Muscle of back (tissue), 11 donors: ENCODE measurements around the gene NDNF. TPM values are rescaled to one million over a fixed set of nuclear protein-coding genes. Genes with fewer than 3 reads are reported as not detected.

Source experiments
- DNase-seq, 3 donors: peaks; one replicate each; pipeline versions ENCODE4 v3.0.0 to v3.0.0-alpha.2; 2013
- polyA plus RNA-seq, 10 donors: library from polyadenylated mRNA; unstranded; fragments of 120-200 nt; gene quantifications; one replicate each; pipeline ENCODE4 v1.2.1, GENCODE V29; 2013; ENCODE audit not compliant: insufficient read length in 10 of 10

Gene NDNF
- polyA plus RNA-seq, 10 donors = 3.8 to 25.5 (median 5.9) TPM

GRCh38 chr4:121071640-121072223 is 603 bp downstream of the NDNF start:
- DNase-seq = peak in 2 of 3 donors; percentile 34 to 80

DNA sequence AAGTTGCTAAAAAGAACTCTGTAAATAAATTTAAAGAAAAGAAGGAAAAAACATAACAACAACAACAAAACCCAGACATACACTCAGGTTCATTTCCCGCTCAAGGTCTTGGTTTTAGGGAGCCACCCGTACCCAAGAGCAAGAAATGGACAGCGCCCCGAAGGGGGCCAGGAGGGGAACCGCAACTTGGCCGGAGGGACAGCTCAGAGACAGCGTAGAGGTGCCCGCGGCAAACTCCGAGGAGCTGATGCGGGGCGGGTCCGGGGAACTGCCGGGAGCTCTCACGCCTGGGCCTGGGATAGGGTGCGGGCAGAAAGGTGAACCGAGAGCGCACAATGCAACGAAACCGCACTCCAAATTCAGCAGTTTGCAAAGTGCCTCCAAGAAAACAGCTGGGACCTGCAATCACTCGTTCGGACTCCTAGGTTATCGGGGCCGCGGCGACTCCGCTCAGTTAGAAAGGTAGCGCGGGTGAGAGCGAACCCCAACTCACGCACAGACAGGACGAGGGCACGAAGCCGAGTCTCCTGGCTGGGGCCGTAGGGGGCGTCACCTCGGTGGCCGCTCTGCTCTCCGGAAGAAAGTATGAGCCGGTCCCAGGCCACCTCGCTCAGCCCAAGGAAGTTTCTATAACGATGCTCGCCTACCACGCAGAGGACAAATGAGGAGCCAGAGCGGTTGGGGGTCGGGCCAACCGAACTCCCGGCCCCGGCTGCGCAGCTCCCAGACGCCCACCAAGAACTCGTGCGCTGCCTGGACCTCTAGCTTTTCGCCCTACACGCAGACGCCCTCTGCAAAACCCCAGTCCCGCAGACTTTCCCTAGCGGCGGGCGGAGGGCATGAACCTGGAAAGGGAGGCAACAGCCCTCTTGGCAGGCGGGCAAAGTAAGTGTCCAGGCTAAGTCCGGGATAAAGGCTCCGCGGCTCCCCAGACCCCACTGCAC is 1.4 kb downstream of the NDNF start:
- DNase-seq = peak in 2 of 3 donors; percentile 45 to 83

DNA sequence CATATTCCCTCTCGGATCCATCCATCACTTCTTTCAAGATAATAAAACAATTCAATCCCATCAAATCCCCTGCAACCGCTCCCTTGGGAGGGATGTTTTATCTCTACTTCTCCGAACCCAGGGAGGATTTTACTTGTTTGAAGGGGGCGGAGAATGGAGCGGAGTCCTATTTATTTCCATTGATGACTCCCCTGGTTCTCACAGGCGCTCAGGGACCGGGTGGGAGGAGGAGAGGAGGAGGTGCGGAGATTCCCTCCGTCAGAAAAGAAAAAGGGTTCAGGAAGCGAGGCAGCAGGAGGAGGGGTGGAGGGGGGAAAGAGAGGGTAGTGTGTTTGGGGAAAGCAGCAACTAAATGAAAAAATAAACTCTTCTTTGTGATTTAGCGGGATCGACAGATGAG is 2.1 kb downstream of the NDNF start:
- DNase-seq = no peak

DNA sequence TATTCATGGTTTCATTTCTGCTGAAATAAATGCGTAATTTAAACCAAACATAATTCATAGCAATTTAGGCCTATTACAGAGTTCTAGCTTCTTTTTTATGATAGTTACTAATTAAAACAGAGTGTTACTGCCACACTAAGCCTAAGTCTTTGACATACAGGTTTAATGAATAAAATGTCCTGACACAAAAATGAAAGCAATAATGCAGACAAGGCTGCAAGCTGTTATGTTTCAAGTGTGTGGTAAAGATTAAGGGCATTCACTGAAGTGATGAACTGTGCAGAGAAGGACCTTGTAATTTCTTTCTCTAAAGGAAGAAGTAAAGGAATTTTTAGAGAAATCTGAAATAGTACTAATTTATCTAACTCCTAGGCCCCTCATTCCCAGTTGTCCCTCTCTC is 2.9 kb downstream of the NDNF start:
- no peak for DNase-seq

GRCh38 chr4:121064482-121064881 is 7.9 kb downstream of the NDNF start:
- no peak for DNase-seq

GRCh38 chr4:121062521-121062920 is 9.8 kb downstream of the NDNF start:
- peak in 1 of 3 donors; percentile 38 for DNase-seq

DNA sequence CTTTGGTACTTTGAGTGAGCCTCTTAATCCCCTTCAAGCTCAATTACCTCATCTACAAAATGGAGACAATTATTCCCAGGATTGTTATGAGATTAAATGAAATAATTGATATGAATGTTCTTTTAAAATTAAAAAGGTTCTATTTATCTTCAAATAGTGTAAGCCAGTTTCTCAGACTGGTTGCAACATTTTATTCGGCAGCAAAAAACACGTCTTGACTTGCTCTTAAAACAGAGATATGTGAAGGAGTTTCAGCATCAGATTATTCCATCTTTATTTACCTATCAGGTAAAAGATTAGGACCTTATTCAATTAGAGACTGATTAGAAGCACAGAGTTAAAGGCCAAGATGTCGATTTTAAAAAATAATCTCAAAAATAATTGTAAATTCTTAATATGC is 10.5 kb downstream of the NDNF start:
- no peak for DNase-seq

DNA sequence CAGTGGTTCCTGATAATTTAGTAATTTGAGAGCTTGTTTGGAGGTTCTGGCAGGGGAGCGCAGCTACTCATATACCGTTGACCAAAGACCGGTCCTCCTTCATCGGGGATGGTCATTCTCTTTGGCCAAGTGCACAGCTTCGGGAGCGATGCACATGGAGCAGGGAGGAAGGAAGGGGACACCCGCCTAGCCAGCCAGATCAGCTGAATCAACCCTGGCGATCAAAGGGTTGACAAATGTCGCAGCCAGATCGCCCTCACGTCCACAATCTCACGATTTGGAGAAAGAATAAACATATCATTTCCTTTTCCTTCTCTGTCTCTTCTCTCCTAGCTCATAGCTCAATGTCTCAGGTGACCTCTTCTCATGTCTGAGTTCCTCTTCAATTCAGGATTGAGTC is 11.1 kb downstream of the NDNF start:
- no peak for DNase-seq

DNA sequence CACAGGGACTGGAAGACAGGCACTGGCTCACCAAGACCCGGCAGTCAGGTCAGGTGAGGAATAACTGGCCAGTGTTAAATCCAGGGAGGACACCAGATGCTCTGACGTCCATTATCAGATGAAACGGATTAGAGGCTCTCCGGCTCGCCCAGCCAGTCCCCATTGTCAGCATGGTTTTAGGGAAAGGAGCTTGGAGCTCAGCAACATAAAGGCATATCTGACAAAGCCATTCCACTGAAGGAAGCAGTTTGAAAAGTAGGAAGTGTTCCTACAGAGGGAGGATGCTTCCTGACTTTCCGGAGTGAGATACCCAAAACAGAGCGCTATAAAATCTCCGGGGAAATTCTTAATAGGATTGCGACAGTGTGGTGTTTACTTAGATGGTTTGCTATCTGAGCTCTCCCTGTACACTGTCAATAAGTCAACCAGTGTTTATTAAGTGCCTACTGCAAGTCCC is 14.8 kb downstream of the NDNF start:
- DNase-seq = peak in 1 of 3 donors; percentile 10

DNA sequence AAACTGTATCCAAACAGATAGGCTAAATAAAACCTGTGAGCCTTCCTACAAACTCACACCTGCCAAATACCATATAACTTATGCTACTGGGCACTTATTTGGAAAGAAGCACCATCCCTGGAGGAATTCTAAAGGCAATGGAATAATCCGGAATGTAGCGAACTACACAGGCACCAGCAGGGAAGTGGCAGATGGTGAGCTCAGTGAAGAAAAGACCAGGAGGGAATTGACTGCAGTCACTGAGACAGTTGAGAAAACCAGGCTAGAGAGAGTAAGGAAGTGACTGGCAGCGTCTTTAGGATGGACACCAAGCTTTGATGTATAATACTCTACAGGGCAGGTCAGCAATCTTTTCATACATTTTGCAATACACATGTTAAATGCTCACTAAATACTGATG is 16.3 kb downstream of the NDNF start:
- DNase-seq = no peak

DNA sequence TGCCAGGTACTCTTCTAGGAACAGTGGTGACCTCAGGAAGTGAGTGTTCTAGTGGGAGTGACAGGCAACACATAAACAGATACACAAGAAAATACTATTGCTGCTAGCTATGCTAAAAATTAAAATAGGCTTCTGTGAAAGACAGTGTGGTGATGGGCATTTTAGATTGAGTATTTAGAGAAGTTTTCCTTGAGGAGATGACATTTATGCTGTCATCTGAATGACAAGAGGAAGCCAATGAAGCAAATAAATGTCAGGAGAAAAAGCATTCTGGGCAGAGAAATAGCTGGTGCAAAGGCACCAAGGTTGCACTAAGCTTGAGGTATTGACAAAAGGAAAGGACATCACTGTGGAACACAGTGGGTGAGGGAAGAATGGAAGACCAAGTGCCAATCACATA is 18.0 kb downstream of the NDNF start:
- no peak for DNase-seq

DNA sequence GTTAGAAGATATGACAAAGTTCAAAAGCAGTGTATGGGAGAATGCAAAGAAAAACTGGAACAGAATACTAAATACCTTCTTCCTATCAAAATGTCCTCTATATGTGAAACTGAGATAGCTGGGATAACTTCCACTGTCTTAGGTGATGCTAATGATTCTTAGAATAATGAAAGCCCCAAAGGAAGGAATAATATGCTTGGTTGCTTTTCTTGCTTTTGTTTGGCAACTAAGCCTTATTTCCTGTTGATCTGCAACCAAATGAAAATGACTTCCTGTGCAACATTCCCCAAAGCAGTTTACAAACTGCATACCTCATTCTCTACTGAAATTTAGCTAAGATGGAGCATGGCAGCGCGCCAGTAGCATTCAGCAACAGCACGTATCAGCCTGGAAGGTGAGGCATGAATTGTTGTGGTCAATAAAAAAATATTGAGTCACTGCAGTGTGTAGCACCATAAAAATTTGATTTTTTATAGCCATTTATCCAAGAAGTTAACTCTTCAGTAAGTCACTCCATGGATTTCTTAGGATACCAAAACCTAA is 18.7 kb downstream of the NDNF start:
- peak in 1 of 3 donors; percentile 20 for DNase-seq

- peak in 2 of 3 donors; percentile 21 to 49 for DNase-seq
Measured at GRCh38 chr4:121050300-121050699, 22.0 kb downstream of the NDNF start.

- no peak for DNase-seq
Measured at GRCh38 chr4:121049072-121049599, 23.2 kb downstream of the NDNF start.

DNA sequence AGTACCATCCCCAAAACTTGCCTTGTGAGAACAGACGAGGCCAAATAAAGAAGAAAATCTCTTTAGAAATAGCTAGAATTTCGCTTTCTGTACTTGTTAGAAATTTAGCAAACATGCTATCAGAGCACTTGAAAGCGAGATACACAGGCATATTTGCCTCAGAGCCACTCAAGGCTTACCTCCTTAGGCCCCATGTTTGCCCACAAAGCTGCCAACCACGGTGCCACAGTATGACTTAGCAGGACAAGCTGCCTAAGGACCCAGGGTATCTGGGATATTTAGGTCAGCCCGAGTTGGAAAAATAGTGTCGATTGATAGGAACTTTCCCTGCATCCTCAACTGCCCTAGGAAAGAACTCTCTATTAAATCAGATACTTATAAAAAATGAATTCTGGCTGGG is 24.2 kb downstream of the NDNF start:
- DNase-seq = no peak

DNA sequence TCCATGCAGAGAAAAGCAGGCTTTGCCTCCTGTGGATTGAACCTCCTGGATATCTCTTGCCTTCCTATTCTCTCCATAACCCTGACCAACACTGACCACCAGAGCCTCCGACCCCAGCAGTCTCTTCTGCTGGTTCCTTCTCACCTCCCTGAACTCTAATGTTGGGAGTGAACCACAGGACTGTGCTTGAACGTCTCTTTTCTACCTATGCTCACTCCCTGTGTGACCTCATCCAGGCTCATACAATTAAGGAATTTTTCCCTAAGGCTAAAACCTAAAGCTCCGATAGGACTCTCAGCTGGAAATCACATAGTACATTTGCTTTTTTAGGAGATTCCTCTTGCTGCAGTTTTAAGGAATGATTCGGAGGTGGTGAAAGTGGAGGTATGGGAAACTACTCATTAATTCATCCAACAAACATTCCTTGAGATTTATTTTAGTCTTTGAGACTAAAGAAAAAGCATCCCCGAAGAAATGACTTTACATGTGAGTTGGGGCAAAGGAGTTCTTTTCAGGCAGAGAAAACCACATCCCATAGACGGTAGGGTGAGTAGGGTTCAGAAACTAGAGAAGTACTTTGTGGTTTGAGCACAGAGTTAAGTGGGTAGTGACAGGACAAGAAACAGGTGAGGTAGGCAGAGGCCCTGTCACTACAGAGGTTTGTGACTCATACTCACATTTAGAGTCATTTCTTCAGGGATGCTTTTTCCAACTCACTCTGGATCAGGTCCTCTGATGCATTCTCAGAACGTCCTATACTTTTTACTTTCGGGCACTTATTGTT is 30.8 kb downstream of the NDNF start:
- no peak for DNase-seq

- DNase-seq = peak in 2 of 3 donors; percentile 10 to 43
Measured at GRCh38 chr4:121034017-121034416, 38.3 kb downstream of the NDNF start.

DNA sequence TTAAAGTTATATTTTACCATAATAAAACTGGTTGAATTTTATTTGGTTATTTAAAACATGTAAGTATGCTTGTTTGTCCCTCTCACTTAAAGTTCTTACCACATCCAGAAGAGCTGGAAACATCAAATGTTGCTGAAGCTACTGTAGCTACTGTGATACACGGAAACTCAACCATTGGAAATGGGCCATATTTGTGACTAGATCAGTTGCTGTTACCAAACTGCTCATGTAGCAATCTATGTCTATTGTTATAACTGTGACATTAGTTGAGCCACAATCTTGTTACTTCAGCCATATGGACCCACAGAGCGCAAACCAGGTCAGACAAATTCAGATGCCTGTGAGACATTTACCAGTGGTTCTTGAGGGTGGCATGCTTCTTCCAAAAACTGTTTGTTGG is 41.6 kb downstream of the NDNF start:
- no peak for DNase-seq

DNA sequence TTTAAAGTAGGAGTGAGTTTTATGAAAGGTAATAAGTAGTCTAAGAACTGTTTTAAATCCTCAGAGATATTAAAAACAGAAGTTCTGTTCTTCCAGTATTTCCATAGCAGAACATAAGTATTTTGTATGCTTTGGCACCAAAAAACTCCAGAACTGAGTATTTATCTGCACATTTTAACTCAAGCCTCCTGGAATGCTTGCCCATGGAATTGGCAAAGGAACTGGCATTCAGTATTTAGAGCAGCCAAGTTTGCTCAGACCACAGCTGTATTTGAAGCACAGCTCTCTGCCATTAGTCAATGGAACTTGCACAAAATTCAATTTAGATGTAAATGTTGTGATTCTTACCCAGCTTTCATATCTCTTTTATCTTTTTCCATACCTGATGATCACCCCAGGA is 42.2 kb downstream of the NDNF start:
- peak in 2 of 3 donors; percentile 20 to 42 for DNase-seq

- no peak for DNase-seq
Measured at GRCh38 chr4:121026034-121026433, 46.3 kb downstream of the NDNF start.

DNA sequence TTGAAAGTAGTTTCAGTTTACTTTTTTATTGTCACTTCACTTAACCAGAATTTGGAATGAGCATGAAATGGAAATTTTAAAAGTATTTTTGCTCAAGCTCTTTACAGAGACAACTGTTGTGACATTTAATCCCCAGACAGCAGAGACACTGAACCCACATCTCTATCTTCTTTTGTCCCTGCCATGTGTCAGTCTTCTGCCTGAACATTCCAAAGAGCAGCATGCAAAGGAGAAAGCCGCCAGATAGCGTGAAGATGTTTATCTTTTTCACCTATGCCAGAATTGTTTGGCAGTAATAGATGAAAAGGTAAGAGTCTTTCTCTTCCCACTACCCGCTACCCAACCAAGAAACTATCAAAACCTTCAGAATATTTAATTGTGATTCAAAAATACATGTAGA is 46.8 kb downstream of the NDNF start:
- DNase-seq = no peak

GRCh38 chr4:121018543-121018942 is 53.8 kb downstream of the NDNF start:
- DNase-seq = no peak
